SK-N-SH (cell line): ENCODE measurements around the gene C1orf35.

Experiments used
- SMC3 ChIP-seq: IDR thresholded peaks from 2 replicates; pipeline ENCODE4 v1.6.1; 2012; ENCODE audit warnings: low read depth, low read length, improper control_type of control experiment
- TF ChIP-seq, protein P1 (sequence below): fragments of 200-600 bp; sonication (generic); IDR thresholded peaks from 2 replicates; pipeline ENCODE4 v1.6.1; 2017; ENCODE audit warnings: antibody characterized with exemption, mild to moderate bottlenecking, moderate library complexity
- TF ChIP-seq, protein P2 (sequence below): fragments of 150-350 bp; IDR thresholded peaks from 2 replicates; pipeline ENCODE4 v1.6.1; 2017; ENCODE audit warnings: antibody characterized with exemption, low read length, low read depth, borderline replicate concordance

DNA sequence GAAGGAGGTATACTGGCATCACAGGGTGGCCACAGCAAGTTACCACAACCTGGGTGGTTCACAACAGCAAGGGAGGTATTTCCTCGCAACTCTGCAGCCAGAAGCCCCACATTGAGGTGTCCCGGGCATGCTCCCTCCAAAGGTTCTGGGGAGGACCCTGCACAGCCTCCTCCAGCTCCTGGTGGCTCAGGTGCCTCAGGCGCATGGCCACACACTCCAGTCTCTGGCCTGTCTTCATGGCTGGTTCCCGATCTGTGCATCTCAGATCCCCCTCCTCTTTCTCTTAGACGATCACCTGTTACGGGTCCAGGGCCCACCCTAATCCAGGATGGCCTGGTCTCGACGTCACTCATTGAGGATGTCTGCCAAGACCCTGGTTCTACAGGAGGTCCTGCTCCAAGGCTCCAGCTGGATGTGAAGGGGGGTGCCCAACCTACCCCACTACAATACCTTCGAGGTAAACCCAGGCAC lies 27.3 kb downstream of the C1orf35 start:
- TF ChIP-seq SMC3 = no peak
- TF ChIP-seq, protein P1, sequence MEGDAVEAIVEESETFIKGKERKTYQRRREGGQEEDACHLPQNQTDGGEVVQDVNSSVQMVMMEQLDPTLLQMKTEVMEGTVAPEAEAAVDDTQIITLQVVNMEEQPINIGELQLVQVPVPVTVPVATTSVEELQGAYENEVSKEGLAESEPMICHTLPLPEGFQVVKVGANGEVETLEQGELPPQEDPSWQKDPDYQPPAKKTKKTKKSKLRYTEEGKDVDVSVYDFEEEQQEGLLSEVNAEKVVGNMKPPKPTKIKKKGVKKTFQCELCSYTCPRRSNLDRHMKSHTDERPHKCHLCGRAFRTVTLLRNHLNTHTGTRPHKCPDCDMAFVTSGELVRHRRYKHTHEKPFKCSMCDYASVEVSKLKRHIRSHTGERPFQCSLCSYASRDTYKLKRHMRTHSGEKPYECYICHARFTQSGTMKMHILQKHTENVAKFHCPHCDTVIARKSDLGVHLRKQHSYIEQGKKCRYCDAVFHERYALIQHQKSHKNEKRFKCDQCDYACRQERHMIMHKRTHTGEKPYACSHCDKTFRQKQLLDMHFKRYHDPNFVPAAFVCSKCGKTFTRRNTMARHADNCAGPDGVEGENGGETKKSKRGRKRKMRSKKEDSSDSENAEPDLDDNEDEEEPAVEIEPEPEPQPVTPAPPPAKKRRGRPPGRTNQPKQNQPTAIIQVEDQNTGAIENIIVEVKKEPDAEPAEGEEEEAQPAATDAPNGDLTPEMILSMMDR = no peak
- TF ChIP-seq, protein P2, sequence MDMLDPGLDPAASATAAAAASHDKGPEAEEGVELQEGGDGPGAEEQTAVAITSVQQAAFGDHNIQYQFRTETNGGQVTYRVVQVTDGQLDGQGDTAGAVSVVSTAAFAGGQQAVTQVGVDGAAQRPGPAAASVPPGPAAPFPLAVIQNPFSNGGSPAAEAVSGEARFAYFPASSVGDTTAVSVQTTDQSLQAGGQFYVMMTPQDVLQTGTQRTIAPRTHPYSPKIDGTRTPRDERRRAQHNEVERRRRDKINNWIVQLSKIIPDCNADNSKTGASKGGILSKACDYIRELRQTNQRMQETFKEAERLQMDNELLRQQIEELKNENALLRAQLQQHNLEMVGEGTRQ = no peak
